ENCODE measurements around the gene PLXNB2.

Gene PLXNB2

GRCh38 chr22:50320671-50321325 lies 13.4 kb upstream of the PLXNB2 start:
- no peak for TF ChIP-seq CTCF (conservative IDR thresholded peaks at IDR 0.05)
- no peak overlapping the region for H3K27ac ChIP-seq

- TF ChIP-seq CTCF (conservative IDR thresholded peaks at IDR 0.05) = no peak
Measured at GRCh38 chr22:50320116-50320515, 12.7 kb upstream of the PLXNB2 start.

GRCh38 chr22:50319503-50319951 lies 12.1 kb upstream of the PLXNB2 start:
- H3K27ac ChIP-seq = no peak overlapping the region
- no peak for TF ChIP-seq CTCF (conservative IDR thresholded peaks at IDR 0.05)

More at GRCh38 chr22:50320116-50320515, 12.7 kb upstream of the PLXNB2 start:
- no peak overlapping the region for H3K27ac ChIP-seq

GRCh38 chr22:50318698-50319411 lies 11.4 kb upstream of the PLXNB2 start:
- no peak overlapping the region for H3K27ac ChIP-seq
- no peak for TF ChIP-seq CTCF (conservative IDR thresholded peaks at IDR 0.05)

GRCh38 chr22:50318356-50318697 lies 10.9 kb upstream of the PLXNB2 start:
- H3K27ac ChIP-seq = no peak overlapping the region
- TF ChIP-seq CTCF (conservative IDR thresholded peaks at IDR 0.05) = no peak

- no peak overlapping the region for H3K27ac ChIP-seq
- TF ChIP-seq CTCF (conservative IDR thresholded peaks at IDR 0.05) = no peak
Measured at GRCh38 chr22:50317674-50318073, 10.2 kb upstream of the PLXNB2 start.

GRCh38 chr22:50317178-50317577 lies 9.7 kb upstream of the PLXNB2 start:
- TF ChIP-seq CTCF (conservative IDR thresholded peaks at IDR 0.05) = no peak
- H3K27ac ChIP-seq = no peak overlapping the region

All from VCaP (cell line).